Glutamatergic neuron (in vitro differentiated cells): ENCODE measurements around the gene SAMD4A. TPM values are rescaled to one million over a fixed set of nuclear protein-coding genes. Genes with fewer than 3 reads are reported as not detected.

Experiments
- DNase-seq: peaks from one replicate; pipeline ENCODE4 v3.0.0; 2022
- H3K27ac Mint-ChIP-seq: one replicate; pipeline ENCODE4 v1.8.0; 2020; ENCODE audit warnings: mild to moderate bottlenecking, mixed read lengths, inconsistent platforms; ENCODE audit not compliant: unreplicated experiment
- H3K27me3 Mint-ChIP-seq: one replicate; pipeline ENCODE4 v1.8.0; 2020; ENCODE audit warnings: mild to moderate bottlenecking, moderate library complexity, mixed read lengths, inconsistent platforms; ENCODE audit not compliant: unreplicated experiment
- H3K36me3 Mint-ChIP-seq: one replicate; pipeline ENCODE4 v1.8.0; 2020; ENCODE audit warnings: mild to moderate bottlenecking, mixed read lengths, inconsistent platforms; ENCODE audit not compliant: unreplicated experiment
- H3K4me1 Mint-ChIP-seq: one replicate; pipeline ENCODE4 v1.8.0; 2020; ENCODE audit warnings: mild to moderate bottlenecking, low read depth, mixed read lengths, inconsistent platforms; ENCODE audit not compliant: unreplicated experiment
- H3K4me3 Mint-ChIP-seq: one replicate; pipeline ENCODE4 v1.8.0; 2020; ENCODE audit warnings: mild to moderate bottlenecking, mixed read lengths, inconsistent platforms; ENCODE audit not compliant: unreplicated experiment
- H3K9me3 Mint-ChIP-seq: one replicate; pipeline ENCODE4 v1.8.0; 2020; ENCODE audit warnings: mild to moderate bottlenecking, moderate library complexity, mixed read lengths, inconsistent platforms; ENCODE audit not compliant: unreplicated experiment
- CTCF ChIP-seq: fragments of 200-600 bp; sonication (generic); IDR thresholded peaks from one replicate; pipeline ENCODE4 v1.5.0; 2021; ENCODE audit not compliant: partially characterized antibody, unreplicated experiment
- total RNA-seq: library from RNA; stranded (reverse); fragmentation: NEBNext Ultra II Directional; extraction: Animal tissue kit (Norgen Biotek cat#: 25700); gene quantifications from one replicate; pipeline ENCODE4 v1.2.1, GENCODE V29; 2021; ENCODE audit not compliant: unreplicated experiment

The SAMD4A gene
- total RNA-seq, 1 donor from 2014 or later, result 0.56 TPM

GRCh38 chr14:54702492-54702891, 135.6 kb downstream of the SAMD4A start:
- H3K27ac Mint-ChIP-seq, result no peak overlapping the region
- H3K36me3 Mint-ChIP-seq, result no peaks in the 10 kb centered on the region
- DNase-seq, result no peak
- H3K9me3 Mint-ChIP-seq, result no peaks in the 10 kb centered on the region
- H3K4me3 Mint-ChIP-seq, result no peak overlapping the region
- peaks cover 3% of the 10 kb centered on the region for H3K4me1 Mint-ChIP-seq
- H3K27me3 Mint-ChIP-seq, result no peaks in the 10 kb centered on the region
- TF ChIP-seq CTCF, result no peak

GRCh38 chr14:54703082-54703481, 136.2 kb downstream of the SAMD4A start:
- no peak for TF ChIP-seq CTCF
- H3K9me3 Mint-ChIP-seq, result no peaks in the 10 kb centered on the region
- DNase-seq, result no peak
- no peaks in the 10 kb centered on the region for H3K27me3 Mint-ChIP-seq
- H3K4me3 Mint-ChIP-seq, result no peak overlapping the region
- no peaks in the 10 kb centered on the region for H3K36me3 Mint-ChIP-seq
- H3K27ac Mint-ChIP-seq, result no peak overlapping the region
- H3K4me1 Mint-ChIP-seq, result peaks cover 3% of the 10 kb centered on the region

- H3K4me3 Mint-ChIP-seq, result no peak overlapping the region
- no peak for DNase-seq
- H3K9me3 Mint-ChIP-seq, result no peaks in the 10 kb centered on the region
- H3K4me1 Mint-ChIP-seq, result peaks cover 3% of the 10 kb centered on the region
- no peak overlapping the region for H3K27ac Mint-ChIP-seq
- TF ChIP-seq CTCF, result no peak
- H3K27me3 Mint-ChIP-seq, result no peaks in the 10 kb centered on the region
- no peaks in the 10 kb centered on the region for H3K36me3 Mint-ChIP-seq
Observed at GRCh38 chr14:54703724-54704123, 136.8 kb downstream of the SAMD4A start.

GRCh38 chr14:54704768-54705167, 137.8 kb downstream of the SAMD4A start:
- no peak for TF ChIP-seq CTCF
- Mint-ChIP-seq H3K4me1 (no peaks in the 10 kb centered on the region), H3K9me3 (no peaks in the 10 kb centered on the region), H3K36me3 (no peaks in the 10 kb centered on the region), H3K27ac (no peak overlapping the region), H3K27me3 (no peaks in the 10 kb centered on the region), H3K4me3 (no peak overlapping the region)
- no peak for DNase-seq

- H3K27ac Mint-ChIP-seq, result no peak overlapping the region
- no peaks in the 10 kb centered on the region for H3K27me3 Mint-ChIP-seq
- H3K4me1 Mint-ChIP-seq, result no peaks in the 10 kb centered on the region
- DNase-seq, result no peak
- no peaks in the 10 kb centered on the region for H3K36me3 Mint-ChIP-seq
- TF ChIP-seq CTCF, result no peak
- no peaks in the 10 kb centered on the region for H3K9me3 Mint-ChIP-seq
- H3K4me3 Mint-ChIP-seq, result no peak overlapping the region
Observed at GRCh38 chr14:54706769-54707168, 139.8 kb downstream of the SAMD4A start.
